ENCODE data around the gene SGPP1.

The SGPP1 gene

DNA sequence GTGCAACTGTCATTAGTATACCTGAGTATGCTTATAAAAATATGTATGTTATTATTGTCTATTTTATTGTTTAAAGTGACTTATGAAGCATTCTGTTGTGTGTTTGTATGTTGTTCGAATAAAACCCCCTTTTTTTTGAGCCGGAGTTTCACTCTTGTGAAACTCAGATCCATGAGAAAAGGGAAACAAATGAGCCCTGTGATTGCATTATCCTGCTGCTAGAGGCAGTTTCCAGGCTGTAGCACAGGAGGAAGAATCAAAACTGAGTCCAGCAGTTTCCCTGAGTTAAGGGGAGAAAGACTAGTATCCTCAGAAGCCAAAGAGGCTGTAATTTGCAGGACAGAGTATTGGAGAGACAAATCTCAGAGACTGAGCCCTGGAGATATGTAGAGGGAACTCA lies 12.5 kb downstream of the SGPP1 start:
- Histone ChIP-seq H3K27ac (replicated peaks; ENCODE audit: low read length) (no peak overlapping the region), H2BK120ac (ENCODE audit: low read depth, low read length) (no peak overlapping the region), H3K27me3 (ENCODE audit: control insufficient read depth in 3 of 3, insufficient read depth in 3 of 3, low read depth in 1 of 3, low read length in 3 of 3) (no peaks in the 10 kb centered on the region), H4K8ac (ENCODE audit: low read depth, low read length) (no peak overlapping the region), H3K4me2 (ENCODE audit: insufficient read depth, low read length, poor library complexity, severe bottlenecking) (no peak overlapping the region), H3K23ac (ENCODE audit: low read depth, low read length, poor library complexity) (no peak overlapping the region), H4K91ac (ENCODE audit: low read depth, low read length, poor library complexity) (no peak overlapping the region), H3K18ac (ENCODE audit: low read length) (no peak overlapping the region), H3K4me3 (ENCODE audit: low read length in 2 of 2) (no peak overlapping the region), H3K4ac (ENCODE audit: low read length) (no peak overlapping the region), H2BK15ac (ENCODE audit: low read length) (no peak overlapping the region), H3K9me3 (replicated peaks in 1 of 2; ENCODE audit: control insufficient read depth in 2 of 2, insufficient read depth in 1 of 2, low read depth in 1 of 2, low read length in 2 of 2) (peaks cover 0 to 20% of the 10 kb centered on the region in 2 donors), H3K36me3 (replicated peaks in 1 of 2; ENCODE audit: control insufficient read depth in 2 of 2, insufficient read depth in 2 of 2, low read length in 2 of 2) (no peaks in the 10 kb centered on the region), H2AK5ac (ENCODE audit: low read depth, low read length) (no peak overlapping the region), H3K79me1 (ENCODE audit: low read depth, low read length) (peaks cover 1% of the 10 kb centered on the region), H3K14ac (ENCODE audit: low read length) (no peak overlapping the region), H2AFZ (ENCODE audit: low read length) (no peak overlapping the region), H3K9ac (ENCODE audit: low read depth, low read length, poor library complexity) (no peak overlapping the region), H2BK12ac (ENCODE audit: low read length) (no peak overlapping the region), H2BK5ac (ENCODE audit: low read length) (no peak overlapping the region), H3K4me1 (ENCODE audit: control insufficient read depth in 2 of 2, insufficient read depth in 1 of 2, low read depth in 1 of 2, low read length in 2 of 2) (no peaks in the 10 kb centered on the region)
- 100% methylated on average over 1 of the region's 2 CpGs; no CpG with 5 or more reads in 1 of the 2 donors for WGBS, 2 donors (ENCODE audit: extremely low coverage in 2 of 2, insufficient read length in 2 of 2, insufficient replicate concordance in 1 of 2)
- DNase-seq (ENCODE audit: low spot score), result no peak

DNA sequence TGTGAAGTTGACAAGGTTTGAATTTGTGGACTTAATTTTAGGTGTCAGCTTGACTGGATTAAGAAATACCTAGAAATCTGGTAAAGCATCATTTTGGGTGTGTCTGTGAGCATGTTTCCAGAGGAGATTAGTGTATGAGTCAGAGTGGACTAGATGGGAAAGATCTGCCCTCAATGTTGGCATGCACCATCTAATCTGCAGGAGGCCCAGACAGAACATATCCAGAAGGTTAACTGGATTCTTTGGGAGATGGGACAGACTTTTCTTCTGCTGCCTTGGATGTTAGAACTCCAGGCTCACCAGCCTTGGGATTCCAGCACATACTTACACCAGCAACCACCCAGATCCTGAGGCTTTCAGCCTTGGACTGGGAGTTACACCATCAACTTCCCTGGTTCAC lies 14.1 kb downstream of the SGPP1 start:
- H3K36me3 ChIP-seq (replicated peaks in 1 of 2; ENCODE audit: control insufficient read depth in 2 of 2, insufficient read depth in 2 of 2, low read length in 2 of 2), result no peaks in the 10 kb centered on the region

DNA sequence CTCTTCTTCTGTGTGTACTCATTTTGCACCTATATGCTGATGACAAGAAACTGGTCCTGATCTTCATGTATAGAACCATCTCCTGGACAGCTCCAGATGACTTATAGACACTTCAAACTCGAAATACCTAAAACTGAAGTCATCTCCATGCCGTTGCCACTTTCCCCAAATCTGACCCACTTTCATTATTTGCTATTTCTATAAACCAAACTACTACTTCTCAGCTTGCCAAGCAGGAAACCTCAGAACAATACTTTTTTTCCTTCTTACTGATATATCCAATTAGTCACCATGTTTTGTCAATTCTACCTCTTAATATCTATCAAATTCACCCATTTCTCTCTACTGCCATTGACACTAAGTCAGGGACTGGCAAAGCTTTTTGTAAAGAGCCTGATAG lies 14.8 kb downstream of the SGPP1 start:
- Histone ChIP-seq H2BK12ac (ENCODE audit: low read length) (no peak overlapping the region), H3K4me3 (ENCODE audit: low read length in 2 of 2) (no peak overlapping the region), H3K27me3 (ENCODE audit: control insufficient read depth in 3 of 3, insufficient read depth in 3 of 3, low read depth in 1 of 3, low read length in 3 of 3) (no peaks in the 10 kb centered on the region), H2BK15ac (ENCODE audit: low read length) (no peak overlapping the region), H3K4me1 (ENCODE audit: control insufficient read depth in 2 of 2, insufficient read depth in 1 of 2, low read depth in 1 of 2, low read length in 2 of 2) (no peaks in the 10 kb centered on the region), H3K27ac (replicated peaks; ENCODE audit: low read length) (no peak overlapping the region), H3K18ac (ENCODE audit: low read length) (no peak overlapping the region), H2AK5ac (ENCODE audit: low read depth, low read length) (no peak overlapping the region), H3K36me3 (replicated peaks in 1 of 2; ENCODE audit: control insufficient read depth in 2 of 2, insufficient read depth in 2 of 2, low read length in 2 of 2) (no peaks in the 10 kb centered on the region), H3K79me1 (ENCODE audit: low read depth, low read length) (peaks cover 1% of the 10 kb centered on the region), H3K9me3 (replicated peaks in 1 of 2; ENCODE audit: control insufficient read depth in 2 of 2, insufficient read depth in 1 of 2, low read depth in 1 of 2, low read length in 2 of 2) (peaks cover 0 to 14% of the 10 kb centered on the region in 2 donors), H4K91ac (ENCODE audit: low read depth, low read length, poor library complexity) (no peak overlapping the region), H3K4ac (ENCODE audit: low read length) (no peak overlapping the region), H4K8ac (ENCODE audit: low read depth, low read length) (no peak overlapping the region), H3K14ac (ENCODE audit: low read length) (no peak overlapping the region), H2AFZ (ENCODE audit: low read length) (no peak overlapping the region), H2BK5ac (ENCODE audit: low read length) (no peak overlapping the region), H2BK120ac (ENCODE audit: low read depth, low read length) (no peak overlapping the region), H3K4me2 (ENCODE audit: insufficient read depth, low read length, poor library complexity, severe bottlenecking) (no peak overlapping the region), H3K9ac (ENCODE audit: low read depth, low read length, poor library complexity) (no peak overlapping the region), H3K23ac (ENCODE audit: low read depth, low read length, poor library complexity) (no peak overlapping the region)
- DNase-seq (ENCODE audit: low spot score), result no peak
- WGBS, 2 donors (ENCODE audit: extremely low coverage in 2 of 2, insufficient read length in 2 of 2, insufficient replicate concordance in 1 of 2), result no CpG with 5 or more reads among the region's 2 CpGs

More for the DNA sequence above, 14.1 kb downstream of the SGPP1 start:
- H4K8ac ChIP-seq (ENCODE audit: low read depth, low read length), result no peak overlapping the region
- no peaks in the 10 kb centered on the region for H3K27me3 ChIP-seq (ENCODE audit: control insufficient read depth in 3 of 3, insufficient read depth in 3 of 3, low read depth in 1 of 3, low read length in 3 of 3)
- peaks cover 1% of the 10 kb centered on the region for H3K79me1 ChIP-seq (ENCODE audit: low read depth, low read length)
- no peak overlapping the region for H2AK5ac ChIP-seq (ENCODE audit: low read depth, low read length)
- H3K14ac ChIP-seq (ENCODE audit: low read length), result no peak overlapping the region
- no peak overlapping the region for H3K4me3 ChIP-seq (ENCODE audit: low read length in 2 of 2)
- H3K18ac ChIP-seq (ENCODE audit: low read length), result no peak overlapping the region
- H2AFZ ChIP-seq (ENCODE audit: low read length), result no peak overlapping the region
- H2BK12ac ChIP-seq (ENCODE audit: low read length), result no peak overlapping the region
- H3K9ac ChIP-seq (ENCODE audit: low read depth, low read length, poor library complexity), result no peak overlapping the region
- no peak overlapping the region for H4K91ac ChIP-seq (ENCODE audit: low read depth, low read length, poor library complexity)
- no peaks in the 10 kb centered on the region for H3K4me1 ChIP-seq (ENCODE audit: control insufficient read depth in 2 of 2, insufficient read depth in 1 of 2, low read depth in 1 of 2, low read length in 2 of 2)
- H3K27ac ChIP-seq (replicated peaks; ENCODE audit: low read length), result no peak overlapping the region
- peaks cover 0 to 20% of the 10 kb centered on the region in 2 donors for H3K9me3 ChIP-seq (replicated peaks in 1 of 2; ENCODE audit: control insufficient read depth in 2 of 2, insufficient read depth in 1 of 2, low read depth in 1 of 2, low read length in 2 of 2)
- H2BK120ac ChIP-seq (ENCODE audit: low read depth, low read length), result no peak overlapping the region
- H3K4me2 ChIP-seq (ENCODE audit: insufficient read depth, low read length, poor library complexity, severe bottlenecking), result no peak overlapping the region
- H3K4ac ChIP-seq (ENCODE audit: low read length), result no peak overlapping the region
- H2BK5ac ChIP-seq (ENCODE audit: low read length), result no peak overlapping the region
- no peak overlapping the region for H3K23ac ChIP-seq (ENCODE audit: low read depth, low read length, poor library complexity)
- no peak overlapping the region for H2BK15ac ChIP-seq (ENCODE audit: low read length)
- no peak for DNase-seq (ENCODE audit: low spot score)

DNA sequence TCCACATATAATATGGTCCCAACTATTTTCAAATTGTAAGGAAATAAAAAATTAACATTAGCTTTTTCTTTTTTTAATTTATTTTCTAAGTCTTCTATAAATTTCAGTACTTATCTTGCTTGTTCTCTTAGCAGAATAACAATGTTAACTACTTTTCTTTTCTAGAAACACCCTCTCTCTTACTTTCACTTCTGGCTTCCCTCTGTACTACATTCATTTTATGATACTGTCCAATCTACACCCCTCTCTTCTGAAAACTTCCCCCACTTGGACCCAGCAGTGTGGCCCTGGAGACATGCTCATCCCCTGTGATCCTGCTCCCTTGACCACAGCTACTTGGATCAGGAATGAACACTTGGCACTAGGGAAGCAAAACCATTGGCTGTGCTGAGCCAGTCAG lies 15.7 kb downstream of the SGPP1 start:
- Histone ChIP-seq H2AK5ac (ENCODE audit: low read depth, low read length) (no peak overlapping the region), H2BK5ac (ENCODE audit: low read length) (no peak overlapping the region), H3K27ac (replicated peaks; ENCODE audit: low read length) (no peak overlapping the region), H2AFZ (ENCODE audit: low read length) (no peak overlapping the region), H3K4me1 (ENCODE audit: control insufficient read depth in 2 of 2, insufficient read depth in 1 of 2, low read depth in 1 of 2, low read length in 2 of 2) (no peaks in the 10 kb centered on the region), H3K4me3 (ENCODE audit: low read length in 2 of 2) (no peak overlapping the region), H4K8ac (ENCODE audit: low read depth, low read length) (no peak overlapping the region), H2BK12ac (ENCODE audit: low read length) (no peak overlapping the region), H3K9me3 (replicated peaks in 1 of 2; ENCODE audit: control insufficient read depth in 2 of 2, insufficient read depth in 1 of 2, low read depth in 1 of 2, low read length in 2 of 2) (peaks cover 0 to 7% of the 10 kb centered on the region in 2 donors), H3K79me1 (ENCODE audit: low read depth, low read length) (peaks cover 1% of the 10 kb centered on the region), H3K27me3 (ENCODE audit: control insufficient read depth in 3 of 3, insufficient read depth in 3 of 3, low read depth in 1 of 3, low read length in 3 of 3) (no peaks in the 10 kb centered on the region), H3K36me3 (replicated peaks in 1 of 2; ENCODE audit: control insufficient read depth in 2 of 2, insufficient read depth in 2 of 2, low read length in 2 of 2) (no peaks in the 10 kb centered on the region), H3K9ac (ENCODE audit: low read depth, low read length, poor library complexity) (no peak overlapping the region), H2BK120ac (ENCODE audit: low read depth, low read length) (no peak overlapping the region), H3K14ac (ENCODE audit: low read length) (no peak overlapping the region), H3K23ac (ENCODE audit: low read depth, low read length, poor library complexity) (no peak overlapping the region), H3K4me2 (ENCODE audit: insufficient read depth, low read length, poor library complexity, severe bottlenecking) (no peak overlapping the region), H3K4ac (ENCODE audit: low read length) (no peak overlapping the region), H4K91ac (ENCODE audit: low read depth, low read length, poor library complexity) (no peak overlapping the region), H3K18ac (ENCODE audit: low read length) (no peak overlapping the region), H2BK15ac (ENCODE audit: low read length) (no peak overlapping the region)
- no peak for DNase-seq (ENCODE audit: low spot score)

Data from neuronal stem cell (in vitro differentiated cells).